ENCODE data around the gene RNF181.

- TF ChIP-seq, protein P1, sequence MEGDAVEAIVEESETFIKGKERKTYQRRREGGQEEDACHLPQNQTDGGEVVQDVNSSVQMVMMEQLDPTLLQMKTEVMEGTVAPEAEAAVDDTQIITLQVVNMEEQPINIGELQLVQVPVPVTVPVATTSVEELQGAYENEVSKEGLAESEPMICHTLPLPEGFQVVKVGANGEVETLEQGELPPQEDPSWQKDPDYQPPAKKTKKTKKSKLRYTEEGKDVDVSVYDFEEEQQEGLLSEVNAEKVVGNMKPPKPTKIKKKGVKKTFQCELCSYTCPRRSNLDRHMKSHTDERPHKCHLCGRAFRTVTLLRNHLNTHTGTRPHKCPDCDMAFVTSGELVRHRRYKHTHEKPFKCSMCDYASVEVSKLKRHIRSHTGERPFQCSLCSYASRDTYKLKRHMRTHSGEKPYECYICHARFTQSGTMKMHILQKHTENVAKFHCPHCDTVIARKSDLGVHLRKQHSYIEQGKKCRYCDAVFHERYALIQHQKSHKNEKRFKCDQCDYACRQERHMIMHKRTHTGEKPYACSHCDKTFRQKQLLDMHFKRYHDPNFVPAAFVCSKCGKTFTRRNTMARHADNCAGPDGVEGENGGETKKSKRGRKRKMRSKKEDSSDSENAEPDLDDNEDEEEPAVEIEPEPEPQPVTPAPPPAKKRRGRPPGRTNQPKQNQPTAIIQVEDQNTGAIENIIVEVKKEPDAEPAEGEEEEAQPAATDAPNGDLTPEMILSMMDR (IDR thresholded peaks at IDR 0.05; ENCODE audit: low read length) = no peak
- TF ChIP-seq EZH2 (optimal IDR thresholded peaks at IDR 0.05; ENCODE audit: low read depth, low read length) = no peak
- TF ChIP-seq EZH2phosphoT487 (IDR thresholded peaks at IDR 0.05; ENCODE audit: low read length) = no peak
Observed at GRCh38 chr2:85560812-85561279, 34.7 kb upstream of the RNF181 start.

Data from MM.1S (cell line).